ENCODE data around the gene GFRA4.
"Not testable (repeated sequence)": the region's sequence is repeated elsewhere in the genome, so short reads cannot be mapped to it uniquely, and the experiment has no call there.

Gene GFRA4

DNA sequence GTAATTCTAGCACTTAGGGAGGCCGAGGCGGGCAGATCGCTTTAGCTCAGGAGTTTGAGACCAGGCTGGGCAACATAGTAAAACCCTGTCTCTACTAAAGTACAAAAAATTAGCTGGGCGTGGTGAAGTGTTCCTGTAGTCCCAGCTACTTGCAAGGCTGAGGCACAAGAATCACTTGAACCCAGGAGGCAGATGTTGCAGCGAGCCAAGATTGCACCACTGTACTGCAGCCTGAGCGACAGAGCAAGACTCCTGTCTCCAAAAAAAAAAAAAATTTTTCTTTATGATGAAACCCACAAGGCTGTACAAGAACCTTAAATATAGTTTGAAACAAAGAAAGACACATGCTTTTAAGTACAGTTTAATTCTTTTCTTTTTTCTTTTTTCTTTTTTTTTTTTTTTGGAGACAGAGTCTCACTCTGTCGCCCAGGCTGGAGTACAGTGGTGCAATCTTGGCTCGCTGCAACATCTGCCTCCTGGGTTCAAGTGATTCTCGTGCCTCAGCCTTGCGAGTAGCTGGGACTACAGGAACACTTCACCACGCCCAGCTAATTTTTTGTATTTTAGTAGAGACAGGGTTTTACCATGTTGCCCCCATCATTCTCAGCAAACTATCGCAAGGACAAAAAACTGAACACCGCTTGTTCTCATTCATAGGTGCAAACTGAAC is 47.9 kb downstream of the GFRA4 start:
- not testable (repeated sequence) for DNase-seq (ENCODE audit: low spot score)

DNA sequence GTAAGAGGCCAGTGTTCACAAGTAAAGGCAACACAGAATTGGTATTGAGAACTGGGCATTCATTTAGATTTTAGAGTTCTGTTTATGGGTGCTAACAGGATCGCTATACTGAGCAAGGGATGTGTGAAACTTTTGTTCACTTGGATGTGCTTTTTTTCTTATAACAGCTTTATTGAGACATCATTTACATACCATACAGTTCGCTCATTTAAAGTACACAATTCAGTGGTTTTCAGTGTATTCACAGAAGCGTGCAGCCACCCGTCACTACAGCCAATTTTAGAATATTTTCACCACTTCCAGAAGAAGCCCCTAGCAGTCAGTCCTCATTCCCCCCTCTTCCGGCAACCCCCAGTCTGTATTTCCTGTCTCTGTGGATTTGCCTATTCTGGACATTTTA is 48.7 kb downstream of the GFRA4 start:
- no peak for DNase-seq (ENCODE audit: low spot score)

DNA sequence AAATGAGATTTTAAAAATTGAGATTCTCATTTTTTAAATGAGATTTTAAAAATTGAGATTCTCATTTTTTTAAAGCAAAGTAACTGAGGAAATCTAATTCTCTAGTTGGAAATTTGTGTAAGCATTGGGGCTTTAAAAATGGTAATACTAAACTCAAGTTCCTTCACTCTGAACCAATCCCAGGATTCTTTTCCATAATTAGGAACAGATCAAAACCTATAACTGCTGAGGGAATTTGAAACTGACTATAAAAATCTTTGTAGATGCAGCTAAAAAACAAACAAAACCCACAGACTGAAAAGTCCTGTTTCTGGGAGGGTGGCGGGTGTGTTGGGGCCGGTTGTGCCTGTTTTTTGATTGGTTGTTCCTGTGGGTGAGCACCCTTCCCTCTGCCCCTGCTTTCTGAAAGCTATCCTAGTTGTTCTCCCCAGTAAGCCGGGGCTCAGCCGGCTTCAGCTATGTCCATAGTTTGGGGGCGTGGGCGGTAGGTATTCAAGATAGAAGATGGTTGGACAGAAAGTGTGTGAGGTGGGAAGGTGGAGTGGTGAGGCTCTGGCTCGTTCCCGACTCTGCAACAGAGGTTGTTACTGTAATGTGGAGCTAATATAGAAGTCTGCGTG is 49.3 kb downstream of the GFRA4 start:
- no peak for DNase-seq (ENCODE audit: low spot score)

DNA sequence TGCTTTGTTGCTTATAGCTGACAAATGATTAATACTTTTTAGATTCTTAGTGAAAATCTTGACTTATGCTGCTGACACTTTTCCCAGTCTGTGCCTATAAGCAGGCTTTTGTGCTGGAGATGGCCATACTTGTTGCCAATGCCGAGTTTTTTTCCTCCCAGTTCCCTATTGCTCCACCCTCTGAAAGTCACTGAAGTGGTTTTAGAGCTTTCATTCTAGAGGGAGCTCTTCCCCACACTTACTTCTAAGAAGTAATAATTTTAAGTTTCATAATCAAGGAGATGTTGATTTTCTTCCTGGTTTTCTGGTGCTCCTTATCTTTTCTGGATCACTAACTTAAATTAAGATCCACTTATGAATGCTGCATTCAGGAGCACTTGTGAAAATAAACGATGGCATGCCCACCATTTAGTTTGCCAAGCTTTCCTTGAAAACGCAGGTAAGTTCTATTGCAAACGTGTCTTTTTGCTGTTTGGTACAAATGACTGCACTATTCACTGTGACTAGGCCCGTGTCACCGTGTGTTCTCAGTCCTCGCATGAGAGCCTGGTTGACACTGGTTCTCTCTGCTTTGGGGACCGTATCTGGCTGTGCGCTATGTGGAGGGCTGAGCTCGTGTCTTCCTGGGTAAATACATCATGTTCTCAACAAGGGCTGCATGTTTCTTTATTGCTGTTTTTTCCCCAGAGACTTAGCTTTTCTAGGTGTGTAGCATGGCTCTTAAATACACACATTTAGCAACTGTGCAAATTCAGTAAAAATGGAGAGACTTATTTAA is 50.2 kb downstream of the GFRA4 start:
- no peak for DNase-seq (ENCODE audit: low spot score)

DNA sequence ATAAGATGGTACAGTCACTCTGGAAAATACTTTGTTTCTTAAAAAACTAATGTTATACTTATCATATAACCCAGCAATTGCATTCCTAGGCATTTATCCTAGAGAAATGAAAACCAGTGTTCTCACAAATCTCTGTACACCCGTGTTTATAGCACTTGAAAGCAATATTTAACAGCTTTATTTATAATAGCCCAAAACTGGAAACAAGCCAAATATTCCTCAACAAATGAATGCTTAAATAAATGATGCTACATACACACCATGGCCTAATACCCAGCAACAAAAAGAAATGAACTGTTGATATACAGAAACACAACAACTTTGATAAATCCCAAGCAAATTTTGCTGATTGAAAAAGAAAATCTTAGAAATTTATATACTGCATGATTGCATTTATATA is 51.3 kb downstream of the GFRA4 start:
- DNase-seq (ENCODE audit: low spot score), result no peak

All from SW480 (cell line).